GM19240 (cell line): ENCODE data around the gene SOX8.

ENCODE experiments used
- DNase-seq: peaks from one replicate; pipeline ENCODE4 v3.0.0; 2011; ENCODE audit warnings: low spot score; ENCODE audit not compliant: insufficient read length

The SOX8 gene

GRCh38 chr16:1005286-1005685 lies 23.7 kb downstream of the SOX8 start:
- DNase-seq: no peak

GRCh38 chr16:1006781-1007180 lies 25.2 kb downstream of the SOX8 start:
- DNase-seq: no peak

- DNase-seq: no peak
These were observed 25.8 kb downstream of the SOX8 start for GRCh38 chr16:1007284-1007850.

- no peak for DNase-seq
These were observed 26.5 kb downstream of the SOX8 start for GRCh38 chr16:1008085-1008484.

- no peak for DNase-seq
These were observed 28.0 kb downstream of the SOX8 start for GRCh38 chr16:1009358-1010150.

GRCh38 chr16:1010251-1010650 lies 28.7 kb downstream of the SOX8 start:
- no peak for DNase-seq

GRCh38 chr16:1010815-1011214 lies 29.2 kb downstream of the SOX8 start:
- no peak for DNase-seq

- DNase-seq: no peak
These were observed 29.9 kb downstream of the SOX8 start for GRCh38 chr16:1011316-1012082.

- DNase-seq: no peak
These were observed 30.6 kb downstream of the SOX8 start for GRCh38 chr16:1012135-1012534.

- no peak for DNase-seq
These were observed 31.4 kb downstream of the SOX8 start for GRCh38 chr16:1012722-1013592.

- DNase-seq: no peak
These were observed 32.0 kb downstream of the SOX8 start for GRCh38 chr16:1013593-1013900.

GRCh38 chr16:1014221-1014620 lies 32.7 kb downstream of the SOX8 start:
- no peak for DNase-seq

- no peak for DNase-seq
These were observed 33.4 kb downstream of the SOX8 start for GRCh38 chr16:1014771-1015495.

GRCh38 chr16:1018447-1019198 lies 37.1 kb downstream of the SOX8 start:
- no peak for DNase-seq

GRCh38 chr16:1019231-1020090 lies 37.9 kb downstream of the SOX8 start:
- DNase-seq: no peak

GRCh38 chr16:1020091-1020399 lies 38.5 kb downstream of the SOX8 start:
- DNase-seq: no peak

- DNase-seq: no peak
These were observed 39.0 kb downstream of the SOX8 start for GRCh38 chr16:1020591-1020990.

GRCh38 chr16:1021553-1022160 lies 40.1 kb downstream of the SOX8 start:
- no peak for DNase-seq

GRCh38 chr16:1022466-1022865 lies 40.9 kb downstream of the SOX8 start:
- DNase-seq: no peak
